Spleen (tissue), 7 donors: ENCODE data around the gene SPRYD4.

Experiments
- POLR2A ChIP-seq, 3 donors: fragments of 450-650 bp; IDR thresholded peaks; one replicate each; pipeline ENCODE4 v1.5.1; 2017; ENCODE audit warnings: antibody characterized with exemption in 3 of 3, mild to moderate bottlenecking in 1 of 3
- POLR2AphosphoS5 ChIP-seq, 3 donors: sonication (generic); formaldehyde crosslinking; IDR thresholded peaks; one replicate each; pipeline ENCODE4 v1.5.1; 2017; ENCODE audit warnings: antibody characterized with exemption in 3 of 3
- TF ChIP-seq, protein P1 (sequence below), 11 experiments: fragments of 200-600 bp in 7 of 11; fragments of 450-650 bp in 4 of 11; sonication (generic) in 4 of 11; IDR thresholded peaks in 8 of 11; conservative IDR thresholded peaks in 3 of 11; 1 replicate in 7 of 11; 2 replicates in 4 of 11; pipeline versions ENCODE4 v1.4.0 to v1.8.0; 2016 to 2021; ENCODE audit warnings: antibody characterized with exemption in 11 of 11, inconsistent platforms in 4 of 11, mild to moderate bottlenecking in 1 of 11
- donor health status: DM: no; HTN: no; CAD: no; lungs with moderate emphysema.
- donor health status: DM: no; HTN: no; CAD: no.
- donor health status: DM: no; HTN: no; CAD: no.

DNA sequence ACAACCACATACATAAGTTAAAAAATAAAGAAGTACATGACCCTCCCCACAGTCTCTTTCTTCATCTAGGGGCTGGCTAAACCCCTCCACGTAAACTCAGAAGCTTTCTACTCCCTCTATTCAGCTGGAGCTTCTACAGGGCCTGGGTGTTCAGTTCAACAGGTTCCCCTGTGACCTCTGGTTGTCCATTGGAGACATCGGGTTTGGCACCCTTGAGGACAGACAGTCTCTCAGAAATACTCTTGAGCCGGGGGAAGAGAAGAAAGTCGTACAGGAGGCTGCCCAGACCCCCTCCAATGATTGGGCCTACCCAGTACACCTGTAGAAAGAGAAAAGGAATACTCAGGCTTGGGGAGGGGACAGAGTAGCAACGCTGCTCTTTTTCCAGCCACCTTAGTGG, 17.2 kb upstream of the SPRYD4 start:
- TF ChIP-seq, protein P1, sequence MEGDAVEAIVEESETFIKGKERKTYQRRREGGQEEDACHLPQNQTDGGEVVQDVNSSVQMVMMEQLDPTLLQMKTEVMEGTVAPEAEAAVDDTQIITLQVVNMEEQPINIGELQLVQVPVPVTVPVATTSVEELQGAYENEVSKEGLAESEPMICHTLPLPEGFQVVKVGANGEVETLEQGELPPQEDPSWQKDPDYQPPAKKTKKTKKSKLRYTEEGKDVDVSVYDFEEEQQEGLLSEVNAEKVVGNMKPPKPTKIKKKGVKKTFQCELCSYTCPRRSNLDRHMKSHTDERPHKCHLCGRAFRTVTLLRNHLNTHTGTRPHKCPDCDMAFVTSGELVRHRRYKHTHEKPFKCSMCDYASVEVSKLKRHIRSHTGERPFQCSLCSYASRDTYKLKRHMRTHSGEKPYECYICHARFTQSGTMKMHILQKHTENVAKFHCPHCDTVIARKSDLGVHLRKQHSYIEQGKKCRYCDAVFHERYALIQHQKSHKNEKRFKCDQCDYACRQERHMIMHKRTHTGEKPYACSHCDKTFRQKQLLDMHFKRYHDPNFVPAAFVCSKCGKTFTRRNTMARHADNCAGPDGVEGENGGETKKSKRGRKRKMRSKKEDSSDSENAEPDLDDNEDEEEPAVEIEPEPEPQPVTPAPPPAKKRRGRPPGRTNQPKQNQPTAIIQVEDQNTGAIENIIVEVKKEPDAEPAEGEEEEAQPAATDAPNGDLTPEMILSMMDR (IDR thresholded peaks at IDR 0.05 in 8 of 11, conservative IDR thresholded peaks at IDR 0.05 in 3 of 11) = no peak
- TF ChIP-seq POLR2A (IDR thresholded peaks at IDR 0.05) = no peak
- TF ChIP-seq POLR2AphosphoS5 (IDR thresholded peaks at IDR 0.05) = no peak
